CD4-positive, alpha-beta T cell treated with Interleukin-4 for 1 hour (primary cell): Measurements from ENCODE around the gene MGAT5B.
"Not testable (repeated sequence)": the region's sequence is repeated elsewhere in the genome, so short reads cannot be mapped to it uniquely, and the experiment has no call there.

Experiments used
- DNase-seq, 2 donors: peaks; one replicate each; pipeline ENCODE4 v3.0.0-alpha.2; 2020 to 2022

MGAT5B gene

GRCh38 chr17:76955191-76955590, 87.0 kb downstream of the MGAT5B start:
- DNase-seq, result no peak

DNA sequence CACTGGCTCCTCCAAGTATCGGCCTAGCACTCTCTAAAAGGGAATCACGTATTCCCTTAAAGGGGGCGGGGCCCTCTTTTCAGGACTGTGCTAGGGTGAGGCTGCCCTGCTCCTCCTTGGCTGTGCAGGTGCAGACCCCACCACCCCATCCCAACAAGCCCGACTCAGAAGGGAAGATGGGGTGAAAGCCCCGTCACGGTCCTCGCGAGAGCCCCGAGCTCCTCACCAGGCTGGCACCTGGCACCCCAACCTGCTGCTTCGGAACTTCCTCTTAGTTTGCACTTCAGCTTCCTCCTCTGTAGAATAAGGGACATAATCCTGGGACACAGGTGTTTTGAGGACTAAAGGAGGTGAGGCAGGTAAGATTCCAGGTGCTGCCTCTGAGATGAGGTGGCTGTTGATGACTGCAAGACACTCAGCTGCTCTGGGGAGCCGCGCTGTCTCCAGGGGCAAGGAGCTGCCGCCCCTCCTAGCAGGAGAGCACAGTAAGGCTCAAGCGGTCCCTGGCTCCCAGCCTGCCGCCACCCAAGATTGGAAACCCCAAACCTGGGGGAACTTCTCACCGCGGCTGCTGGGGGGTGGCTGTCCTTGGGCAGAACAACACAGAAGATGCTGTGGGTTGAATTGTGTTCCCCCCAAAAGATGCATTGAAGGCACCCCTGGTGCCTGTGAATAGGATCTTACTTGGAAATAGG, 88.8 kb downstream of the MGAT5B start:
- DNase-seq, result peak in 1 of 2 donors; percentile 40

DNA sequence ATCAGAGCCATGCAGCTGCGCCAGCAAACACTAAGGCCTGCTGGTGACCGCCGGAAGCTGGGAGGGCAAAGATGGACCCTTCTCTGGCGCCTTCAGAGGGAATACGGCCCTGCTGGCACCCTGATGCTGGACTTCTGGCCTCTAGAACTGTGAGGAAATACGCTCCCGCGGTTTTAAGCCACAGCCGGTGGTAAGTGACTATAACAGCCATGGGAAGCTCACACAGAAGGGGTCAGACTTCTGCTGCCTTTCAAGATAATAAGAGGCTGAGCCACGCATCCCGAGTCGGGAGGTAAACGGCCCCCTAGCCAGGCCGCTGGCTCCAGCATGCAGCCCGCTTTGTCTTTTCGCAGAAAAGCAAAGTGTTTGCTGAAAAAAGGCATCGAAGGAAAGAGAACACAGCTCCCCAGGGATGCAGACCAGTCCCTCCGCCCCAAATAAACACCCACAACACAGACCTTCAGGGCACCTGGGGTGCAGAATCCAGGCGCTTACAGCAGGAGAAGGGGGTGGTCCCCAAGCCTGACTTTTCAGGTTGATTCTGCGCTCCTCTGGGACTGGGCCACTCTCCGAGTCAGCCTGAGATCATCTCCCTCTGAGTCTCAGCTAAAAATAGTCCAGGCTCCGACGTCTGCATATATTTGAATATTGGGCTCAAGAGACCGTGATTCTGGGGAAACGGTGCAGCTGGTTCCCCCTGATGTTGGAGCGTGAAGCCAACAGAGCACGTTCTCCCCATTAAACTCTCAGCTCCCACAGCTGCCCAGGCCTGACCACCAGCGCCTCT, 89.7 kb downstream of the MGAT5B start:
- DNase-seq, result peak in 1 of 2 donors; percentile 71

DNA sequence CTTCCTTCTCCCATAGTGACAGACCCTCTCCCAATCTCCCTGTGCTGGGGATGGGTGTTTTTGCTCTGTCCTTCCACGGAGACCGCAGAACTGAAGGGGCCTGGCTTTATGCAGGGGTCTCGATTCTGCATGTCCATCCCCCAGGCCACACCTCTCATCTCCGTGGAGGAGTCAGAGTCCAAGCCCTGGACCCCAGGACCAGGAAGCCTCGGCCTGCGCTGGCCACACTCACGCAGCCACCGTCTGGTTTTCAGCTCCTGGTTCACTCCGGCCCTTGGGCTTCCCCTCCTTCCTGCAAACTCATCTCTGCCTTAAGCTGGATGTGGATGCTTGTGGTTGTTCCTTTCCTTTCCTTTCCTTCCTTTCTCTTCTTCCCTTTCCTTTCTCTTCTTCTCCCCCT, 90.8 kb downstream of the MGAT5B start:
- no peak for DNase-seq

GRCh38 chr17:76961869-76962268, 93.7 kb downstream of the MGAT5B start:
- no peak for DNase-seq

- DNase-seq, result no peak
Measured at GRCh38 chr17:76962858-76963257, 94.7 kb downstream of the MGAT5B start.

DNA sequence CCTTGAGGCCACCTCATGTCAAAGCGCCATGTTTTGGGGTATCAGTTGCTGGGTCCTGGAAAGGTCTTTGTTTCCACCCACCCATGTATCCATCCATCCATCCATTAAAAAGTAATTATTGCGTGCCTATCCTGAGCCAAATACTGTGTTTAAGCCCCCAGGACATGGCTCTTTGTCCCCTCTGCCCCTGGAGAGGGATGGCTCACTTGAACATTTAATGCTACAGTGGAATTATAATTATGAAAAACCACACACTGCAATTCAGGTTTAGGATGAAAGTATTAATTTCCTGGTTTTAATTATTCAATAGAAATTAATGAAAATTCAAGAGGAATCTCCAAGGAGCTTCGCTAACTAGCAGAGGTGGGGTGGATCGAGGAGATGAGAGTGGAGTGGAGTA, 97.8 kb downstream of the MGAT5B start:
- DNase-seq, result no peak

- no peak for DNase-seq
Measured at GRCh38 chr17:76966486-76967181, 98.4 kb downstream of the MGAT5B start.

GRCh38 chr17:76967762-76968161, 99.6 kb downstream of the MGAT5B start:
- no peak for DNase-seq

DNA sequence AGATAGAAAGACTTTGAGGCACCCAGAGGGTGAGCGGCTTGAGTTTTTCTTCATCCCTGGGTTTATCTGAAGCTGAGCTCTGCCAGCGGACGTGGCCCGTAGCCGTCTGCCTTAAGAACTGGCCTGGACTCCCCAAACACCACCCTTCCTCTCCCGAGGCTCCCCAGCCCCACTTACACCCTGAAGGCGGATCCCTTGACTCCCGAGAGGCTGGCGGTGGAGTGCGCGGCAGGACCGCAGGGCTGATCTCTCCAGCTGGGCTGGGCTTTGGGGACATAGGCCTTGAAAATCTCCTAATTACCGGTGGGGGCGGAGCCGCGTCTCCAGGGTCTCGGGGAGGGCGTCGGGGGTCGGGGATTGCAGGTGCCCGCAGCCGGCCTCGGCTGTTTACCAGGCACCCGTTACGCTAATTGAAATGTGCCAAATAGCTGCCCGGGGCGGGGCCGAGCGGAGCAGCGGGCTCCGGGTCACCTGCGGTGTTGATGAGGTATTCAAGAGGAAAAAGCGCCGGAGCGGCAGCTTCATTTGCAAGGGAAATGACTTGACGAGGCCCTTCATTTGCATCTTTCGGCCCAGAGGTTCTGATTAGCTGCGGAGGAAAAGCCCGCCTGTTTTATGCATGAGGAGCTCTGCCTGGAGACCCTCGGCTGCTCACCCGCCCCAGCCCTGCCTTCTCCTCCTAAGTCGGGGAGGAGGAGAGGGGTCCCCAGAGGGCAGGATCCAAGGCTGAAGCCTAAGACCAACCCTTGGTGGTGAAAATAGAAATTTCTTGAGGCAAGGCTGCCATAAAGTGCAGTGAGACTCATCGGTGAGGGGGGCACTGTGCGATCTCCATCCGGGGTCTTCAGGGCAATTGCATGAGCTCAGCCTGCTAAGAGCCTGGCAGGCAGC, 100.7 kb downstream of the MGAT5B start:
- DNase-seq, result peak; percentile 40 to 82

- no peak for DNase-seq
Measured at GRCh38 chr17:76969598-76970172, 101.5 kb downstream of the MGAT5B start.

- not testable (repeated sequence) for DNase-seq
Measured at GRCh38 chr17:76970228-76970627, 102.0 kb downstream of the MGAT5B start.

DNA sequence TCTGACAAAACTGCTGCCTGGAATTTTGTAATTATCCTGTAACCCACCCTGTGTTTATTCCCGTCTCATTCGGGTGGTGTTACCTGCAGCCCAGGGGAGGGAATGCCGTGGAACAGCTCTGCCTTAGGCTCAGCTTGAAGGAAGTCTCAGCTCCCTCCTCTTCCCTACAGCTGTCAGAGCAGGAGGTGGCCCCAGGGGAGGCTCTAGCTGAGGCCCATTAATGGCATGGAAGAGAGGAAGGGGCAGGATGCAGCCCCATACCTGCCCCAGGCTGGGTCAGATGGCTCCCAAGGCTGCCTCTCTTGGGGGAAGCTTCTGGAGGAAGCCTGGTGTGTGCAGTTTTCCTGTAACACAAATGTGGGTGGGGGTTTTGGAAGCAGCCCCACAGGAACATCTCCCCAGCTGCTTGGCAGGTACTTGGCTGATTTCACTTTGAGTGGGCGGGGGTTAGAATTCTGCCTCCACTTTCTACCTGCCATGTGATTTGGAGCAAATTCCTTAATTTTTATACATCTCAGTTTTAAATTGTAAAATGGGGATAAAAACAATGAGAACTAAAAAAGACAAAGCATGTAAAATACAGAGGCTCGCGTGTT, 103.9 kb downstream of the MGAT5B start:
- no peak for DNase-seq

DNA sequence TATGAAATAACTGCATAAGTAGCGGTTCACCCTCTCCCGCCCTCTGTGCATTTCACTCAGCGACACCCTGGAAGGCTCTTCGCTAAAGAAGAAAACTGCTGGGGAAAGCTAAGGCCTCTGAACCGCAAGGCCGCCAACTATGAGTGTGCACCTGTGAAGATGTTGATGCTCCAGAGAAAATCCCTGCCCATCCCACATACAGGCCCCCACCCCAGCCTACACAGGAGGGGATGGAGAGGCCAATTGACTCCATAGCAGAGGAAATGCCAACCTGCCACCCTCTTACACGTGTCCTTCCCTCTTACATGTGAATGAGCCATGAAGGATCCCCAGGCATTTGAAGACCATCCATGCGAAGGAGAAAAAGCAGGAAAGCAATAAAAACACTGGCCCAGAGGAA, 104.8 kb downstream of the MGAT5B start:
- DNase-seq, result no peak

- no peak for DNase-seq
Measured at GRCh38 chr17:76974721-76975120, 106.5 kb downstream of the MGAT5B start.

DNA sequence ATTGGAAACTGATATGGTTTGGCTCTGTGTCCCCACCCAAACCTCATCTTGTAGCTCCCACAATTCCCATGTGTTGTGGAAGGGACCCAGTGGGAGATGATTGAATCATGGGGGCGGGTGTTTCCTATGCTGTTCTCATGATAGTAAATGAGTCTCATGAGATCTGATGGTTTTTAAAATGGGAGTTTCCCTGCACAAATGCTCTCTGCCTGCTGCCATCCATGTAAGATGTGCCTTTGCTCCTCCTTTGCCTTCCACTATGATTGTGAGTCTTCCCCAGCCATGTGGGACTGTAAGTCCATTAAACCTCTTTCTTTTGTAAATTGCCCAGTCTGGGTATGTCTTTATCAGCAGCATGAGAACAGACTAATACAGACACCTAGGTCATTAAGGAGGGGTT, 109.8 kb downstream of the MGAT5B start:
- not testable (repeated sequence) for DNase-seq

DNA sequence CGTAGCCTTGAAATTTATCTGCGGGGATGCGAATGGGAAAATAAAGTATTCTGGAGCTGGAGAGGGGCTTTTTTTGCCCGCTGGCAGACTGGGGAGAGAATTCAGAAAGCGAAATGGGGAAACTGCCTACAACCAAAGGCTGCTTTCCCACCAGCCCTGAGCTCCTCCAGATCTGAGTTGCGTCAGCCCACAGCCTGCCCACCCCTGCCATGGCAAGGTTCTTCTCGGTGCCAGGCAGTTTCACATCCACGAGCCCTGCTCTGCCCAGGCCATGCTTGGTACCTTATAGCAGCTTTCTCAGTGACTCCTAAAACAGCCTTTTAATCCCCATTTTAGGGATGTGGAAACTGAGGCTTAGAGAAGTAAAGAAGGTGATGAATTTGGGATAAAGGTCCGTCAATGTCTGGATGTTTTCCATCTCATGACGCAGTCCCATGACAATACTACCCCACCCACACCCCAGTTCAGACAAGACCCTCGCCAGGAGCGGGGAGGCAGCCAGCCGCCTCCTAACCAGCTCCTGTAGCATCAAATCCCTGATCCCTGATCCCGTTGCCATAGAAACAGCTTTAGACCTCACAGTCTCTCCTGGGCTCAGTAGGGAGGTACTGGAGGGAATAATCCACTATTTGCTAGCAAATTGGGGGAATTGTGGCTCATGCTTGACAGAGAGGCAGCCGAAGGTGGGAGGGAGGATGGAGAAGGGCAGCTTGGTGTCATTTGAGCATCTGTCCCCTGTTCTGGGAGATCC, 113.5 kb downstream of the MGAT5B start:
- DNase-seq, result no peak

DNA sequence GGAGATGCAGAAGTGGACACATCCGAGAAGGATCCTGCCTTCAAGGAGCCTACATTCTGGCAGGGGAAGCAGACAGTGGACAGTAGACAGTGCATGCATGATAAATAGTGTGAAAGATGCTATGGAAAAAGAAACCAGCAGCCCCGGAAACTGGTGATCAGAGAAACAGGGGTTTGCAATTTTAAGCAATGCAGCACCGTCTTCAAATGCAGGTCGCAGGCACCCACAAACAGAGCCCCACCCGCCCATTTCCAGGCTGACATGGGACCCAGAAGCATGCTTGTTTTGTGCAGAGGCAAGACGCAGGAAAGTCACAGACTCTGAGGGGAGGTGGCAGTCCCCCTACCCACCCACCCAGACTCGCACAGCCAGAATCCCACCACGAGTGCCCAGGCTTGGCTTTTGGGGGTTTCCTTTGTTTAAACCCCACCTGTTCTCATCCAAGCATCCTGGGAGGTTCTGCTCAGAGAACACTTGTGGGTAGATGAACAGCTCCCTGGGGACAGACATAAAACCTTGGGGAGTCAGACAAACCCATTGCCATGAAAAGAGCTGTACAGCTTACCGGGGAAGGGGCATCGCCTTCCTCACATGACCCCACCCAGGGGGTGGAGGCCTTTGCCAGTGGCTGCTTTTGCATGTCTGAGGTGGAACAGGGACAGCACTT, 114.3 kb downstream of the MGAT5B start:
- peak in 1 of 2 donors; percentile 14 for DNase-seq

- no peak for DNase-seq
Measured at GRCh38 chr17:76983075-76983775, 115.0 kb downstream of the MGAT5B start.

DNA sequence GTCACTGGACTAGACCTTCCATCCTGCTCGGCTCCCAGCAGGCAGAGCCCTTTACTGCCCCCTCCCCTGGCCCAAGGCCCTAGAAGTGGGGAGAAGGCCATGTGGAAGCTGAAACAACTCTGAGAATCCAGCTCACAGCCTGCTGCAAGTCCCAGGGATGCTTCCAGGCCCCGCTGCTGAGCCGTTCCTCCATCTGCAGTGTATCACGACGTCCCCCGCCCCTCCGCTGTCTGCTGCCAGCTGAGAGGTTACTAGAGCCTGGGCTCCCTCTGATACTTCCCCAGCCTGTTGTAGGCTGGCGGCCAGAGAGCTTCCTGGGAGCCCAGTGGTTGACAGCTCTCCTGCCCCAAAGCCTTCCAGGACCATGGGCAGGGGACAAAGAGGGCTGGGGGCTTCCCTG, 118.2 kb downstream of the MGAT5B start:
- no peak for DNase-seq
